Measurements from ENCODE around the gene CREBBP.

- no peak for TF ChIP-seq CTCF (conservative IDR thresholded peaks at IDR 0.05; ENCODE audit: low read depth in 2 of 2)
- no peak for TF ChIP-seq POLR2AphosphoS5 (IDR thresholded peaks at IDR 0.05; ENCODE audit: low read depth)
- no peak for TF ChIP-seq EZH2 (IDR thresholded peaks at IDR 0.05; ENCODE audit: low read depth, unreplicated experiment)
Observed at GRCh38 chr16:3846087-3846486, 34.4 kb downstream of the CREBBP start.
